Liver (tissue), 9 donors: ENCODE results near the gene ITPA. TPM values are rescaled to one million over a fixed set of nuclear protein-coding genes. Genes with fewer than 3 reads are reported as not detected.

Experiments
- DNase-seq: peaks from one replicate; pipeline ENCODE4 v3.0.0-alpha.2; 2017; ENCODE audit warnings: low spot score
- H3K27ac ChIP-seq, 2 donors: one replicate each; pipeline ENCODE4 v1.7.0; 2013; ENCODE audit warnings: inconsistent platforms in 2 of 2, low read length in 2 of 2, control low read depth in 1 of 2, low read depth in 1 of 2, mild to moderate bottlenecking in 1 of 2
- H3K27me3 ChIP-seq, 4 donors: one replicate each; pipeline versions ENCODE4 v1.6.1 to v1.7.0; 2013; ENCODE audit warnings: low read length in 3 of 4, inconsistent platforms in 1 of 4, mild to moderate bottlenecking in 1 of 4, moderate library complexity in 1 of 4; ENCODE audit not compliant: control insufficient read depth in 4 of 4, insufficient read depth in 4 of 4
- H3K36me3 ChIP-seq, 4 donors: one replicate each; pipeline versions ENCODE4 v1.6.1 to v1.7.0; 2013; ENCODE audit warnings: low read length in 3 of 4, mild to moderate bottlenecking in 3 of 4, low read depth in 1 of 4, moderate library complexity in 1 of 4; ENCODE audit not compliant: control insufficient read depth in 4 of 4, insufficient read depth in 3 of 4
- H3K4me1 ChIP-seq, 4 donors: one replicate each; pipeline versions ENCODE4 v1.6.1 to v1.7.0; 2013; ENCODE audit warnings: low read length in 3 of 4, mild to moderate bottlenecking in 3 of 4, moderate library complexity in 1 of 4; ENCODE audit not compliant: control insufficient read depth in 4 of 4, insufficient read depth in 4 of 4
- H3K4me3 ChIP-seq, 3 donors: one replicate each; pipeline versions ENCODE4 v1.6.1 to v1.7.0; 2013; ENCODE audit warnings: low read length in 3 of 3, control low read depth in 1 of 3, low read depth in 1 of 3, mild to moderate bottlenecking in 1 of 3
- H3K9ac ChIP-seq, 2 donors: one replicate each; pipeline ENCODE4 v1.7.0; 2013; ENCODE audit warnings: low read length in 2 of 2, mild to moderate bottlenecking in 2 of 2, moderate library complexity in 2 of 2, control low read depth in 1 of 2, low read depth in 1 of 2
- H3K9me3 ChIP-seq, 4 donors: one replicate each; pipeline versions ENCODE4 v1.6.1 to v1.7.0; 2013; ENCODE audit warnings: low read length in 3 of 4; ENCODE audit not compliant: control insufficient read depth in 4 of 4
- EGR1 ChIP-seq, 2 donors: IDR thresholded peaks; 2 replicates each; pipeline ENCODE4 v1.6.1; 2016 to 2018; ENCODE audit warnings: antibody characterized with exemption in 2 of 2, low read depth in 2 of 2
- FOXA1 ChIP-seq: IDR thresholded peaks from 2 replicates; pipeline ENCODE4 v1.6.1; 2016; ENCODE audit warnings: antibody characterized with exemption
- FOXA2 ChIP-seq: IDR thresholded peaks from 2 replicates; pipeline ENCODE4 v1.6.1; 2016; ENCODE audit warnings: antibody characterized with exemption
- GABPA ChIP-seq, 2 donors: IDR thresholded peaks in 1 of 2; conservative IDR thresholded peaks in 1 of 2; 2 replicates each; pipeline ENCODE4 v1.6.1; 2016; ENCODE audit warnings: antibody characterized with exemption in 2 of 2, mild to moderate bottlenecking in 1 of 2, moderate library complexity in 1 of 2
- HNF4A ChIP-seq, 2 donors: conservative IDR thresholded peaks; 2 replicates each; pipeline ENCODE4 v1.6.1; 2016; ENCODE audit warnings: antibody characterized with exemption in 2 of 2, mild to moderate bottlenecking in 2 of 2
- HNF4G ChIP-seq: IDR thresholded peaks from 2 replicates; pipeline ENCODE4 v1.6.1; 2016; ENCODE audit warnings: antibody characterized with exemption
- JUND ChIP-seq, 2 donors: IDR thresholded peaks; 2 replicates each; pipeline ENCODE4 v1.6.1; 2016; ENCODE audit warnings: antibody characterized with exemption in 2 of 2
- NR2F2 ChIP-seq: IDR thresholded peaks from 2 replicates; pipeline ENCODE4 v1.6.1; 2016; ENCODE audit warnings: antibody characterized with exemption
- RAD21 ChIP-seq, 2 donors: IDR thresholded peaks; 2 replicates each; pipeline ENCODE4 v1.6.1; 2016; ENCODE audit warnings: antibody characterized with exemption in 2 of 2, mild to moderate bottlenecking in 2 of 2
- RXRA ChIP-seq, 2 donors: IDR thresholded peaks; 2 replicates each; pipeline ENCODE4 v1.6.1; 2017 to 2018; ENCODE audit warnings: antibody characterized with exemption in 2 of 2, mild to moderate bottlenecking in 1 of 2
- SP1 ChIP-seq: IDR thresholded peaks from 2 replicates; pipeline ENCODE4 v1.6.1; 2018; ENCODE audit warnings: antibody characterized with exemption, mild to moderate bottlenecking
- TAF1 ChIP-seq: conservative IDR thresholded peaks from 2 replicates; pipeline ENCODE4 v1.6.1; 2016; ENCODE audit warnings: antibody characterized with exemption, mild to moderate bottlenecking
- YY1 ChIP-seq: IDR thresholded peaks from 2 replicates; pipeline ENCODE4 v1.6.1; 2016; ENCODE audit warnings: antibody characterized with exemption, mild to moderate bottlenecking
- WGBS: extraction: QIAGEN DNeasy Blood & Tissue Kit; methylation state at CpG from one replicate; pipeline ENCODE4 v1.1.7; 2013; 5-methylcytosine and 5-hydroxymethylcytosine counted together
- polyA plus RNA-seq, 2 donors: library from polyadenylated mRNA; stranded (reverse) in 1 of 2; unstranded in 1 of 2; fragments of 200-250 nt in 1 of 2; fragments of >200 nt in 1 of 2; fragmentation: Nextera tagmentation in 1 of 2; extraction: Ambion mirVana in 1 of 2; gene quantifications; one replicate each; pipeline versions ENCODE4 v1.2.1 to v1.2.3, GENCODE V29; 2013 to 2015
- total RNA-seq, 2 donors: library from RNA; depleted of rRNA; stranded (reverse); fragments of >200 nt; gene quantifications; one replicate each; pipeline ENCODE4 v1.2.3, GENCODE V29; 2014
- TF ChIP-seq, protein P1 (sequence below): fragments of 150-350 bp; IDR thresholded peaks from 2 replicates; pipeline ENCODE4 v1.5.1; 2017; ENCODE audit warnings: improper control_type of control experiment, low read depth, low read length; ENCODE audit not compliant: missing input control
- TF ChIP-seq, protein P2 (sequence below): IDR thresholded peaks from 2 replicates; pipeline ENCODE4 v1.6.1; 2016; ENCODE audit warnings: antibody characterized with exemption
- TF ChIP-seq, protein P3 (sequence below): IDR thresholded peaks from 2 replicates; pipeline ENCODE4 v1.6.1; 2016; ENCODE audit warnings: antibody characterized with exemption
- TF ChIP-seq, protein P4 (sequence below): IDR thresholded peaks from 2 replicates; pipeline ENCODE4 v1.6.1; 2016; ENCODE audit warnings: antibody characterized with exemption, mild to moderate bottlenecking
- donor health status: healthy.
- donor health status: healthy.
- donor health status: healthy.
- donor health status: healthy.
- donor health status: healthy.

Gene ITPA
- total and polyA plus RNA-seq, 4 donors, result 14.4 to 39.8 (median 19.7) TPM

DNA sequence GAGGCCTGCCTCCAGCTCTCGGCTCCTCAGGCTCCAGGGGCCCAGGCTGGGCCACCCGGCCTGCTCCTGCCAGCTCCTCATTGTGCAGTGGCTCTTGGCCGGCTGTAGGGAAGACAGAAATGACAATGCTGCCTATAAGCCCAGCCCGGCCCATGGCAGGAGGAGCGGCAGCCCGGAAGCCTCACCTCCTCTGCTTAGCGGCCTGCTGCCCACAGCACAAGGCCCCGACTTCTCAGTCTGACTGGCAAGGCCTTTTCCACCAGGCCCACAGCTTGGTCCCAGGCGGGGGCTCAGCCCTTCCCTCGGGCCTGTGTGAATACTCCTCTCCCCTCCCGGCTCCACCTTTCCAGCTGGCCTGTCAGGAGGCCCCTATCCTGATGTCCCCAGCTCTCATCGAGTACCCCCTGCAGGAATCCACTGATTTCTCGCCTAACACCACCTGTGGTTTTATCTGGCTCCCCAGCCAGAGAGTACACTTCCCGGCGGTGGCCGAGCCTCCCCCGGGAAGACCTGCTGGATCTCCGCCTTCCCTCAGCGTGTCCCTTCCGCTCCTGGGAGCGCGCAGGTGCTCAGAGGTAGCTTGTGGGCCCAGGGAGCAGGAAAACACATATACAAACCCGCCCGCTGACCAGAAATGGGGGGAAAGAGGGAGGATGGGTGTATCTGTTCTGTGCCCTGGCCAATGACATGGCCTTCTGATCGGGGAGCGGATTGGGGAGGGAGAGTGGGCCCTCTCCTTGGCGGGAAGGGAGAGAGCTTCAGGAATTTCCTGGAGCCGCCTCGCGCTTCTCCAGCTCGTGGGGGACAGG, 5.8 kb upstream of the ITPA start:
- Histone ChIP-seq H3K27ac (peak overlapping the region; percentile 98 to 99), H3K27me3 (no peaks in the 10 kb centered on the region), H3K4me3 (peak overlapping the region; percentile 74 to 99 (median 95)), H3K36me3 (peaks cover 2 to 18% (median 9%) of the 10 kb centered on the region in 4 donors), H3K9me3 (no peaks in the 10 kb centered on the region), H3K4me1 (peaks cover 6 to 24% (median 15%) of the 10 kb centered on the region in 4 donors), H3K9ac (peak overlapping the region; percentile 63 to 91)
- peak; percentile 50 for DNase-seq
- TF ChIP-seq TAF1, result no peak
- TF ChIP-seq SP1, result no peak
- TF ChIP-seq HNF4G, result no peak
- no peak for TF ChIP-seq NR2F2
- no peak for TF ChIP-seq EGR1 (IDR thresholded peaks at IDR 0.05; ENCODE audit: low read depth in 2 of 2)
- TF ChIP-seq, protein P1, sequence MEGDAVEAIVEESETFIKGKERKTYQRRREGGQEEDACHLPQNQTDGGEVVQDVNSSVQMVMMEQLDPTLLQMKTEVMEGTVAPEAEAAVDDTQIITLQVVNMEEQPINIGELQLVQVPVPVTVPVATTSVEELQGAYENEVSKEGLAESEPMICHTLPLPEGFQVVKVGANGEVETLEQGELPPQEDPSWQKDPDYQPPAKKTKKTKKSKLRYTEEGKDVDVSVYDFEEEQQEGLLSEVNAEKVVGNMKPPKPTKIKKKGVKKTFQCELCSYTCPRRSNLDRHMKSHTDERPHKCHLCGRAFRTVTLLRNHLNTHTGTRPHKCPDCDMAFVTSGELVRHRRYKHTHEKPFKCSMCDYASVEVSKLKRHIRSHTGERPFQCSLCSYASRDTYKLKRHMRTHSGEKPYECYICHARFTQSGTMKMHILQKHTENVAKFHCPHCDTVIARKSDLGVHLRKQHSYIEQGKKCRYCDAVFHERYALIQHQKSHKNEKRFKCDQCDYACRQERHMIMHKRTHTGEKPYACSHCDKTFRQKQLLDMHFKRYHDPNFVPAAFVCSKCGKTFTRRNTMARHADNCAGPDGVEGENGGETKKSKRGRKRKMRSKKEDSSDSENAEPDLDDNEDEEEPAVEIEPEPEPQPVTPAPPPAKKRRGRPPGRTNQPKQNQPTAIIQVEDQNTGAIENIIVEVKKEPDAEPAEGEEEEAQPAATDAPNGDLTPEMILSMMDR, result no peak
- TF ChIP-seq, protein P2, sequence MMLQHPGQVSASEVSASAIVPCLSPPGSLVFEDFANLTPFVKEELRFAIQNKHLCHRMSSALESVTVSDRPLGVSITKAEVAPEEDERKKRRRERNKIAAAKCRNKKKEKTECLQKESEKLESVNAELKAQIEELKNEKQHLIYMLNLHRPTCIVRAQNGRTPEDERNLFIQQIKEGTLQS, result no peak
- no peak for TF ChIP-seq YY1
- no peak for TF ChIP-seq FOXA2
- TF ChIP-seq, protein P3, sequence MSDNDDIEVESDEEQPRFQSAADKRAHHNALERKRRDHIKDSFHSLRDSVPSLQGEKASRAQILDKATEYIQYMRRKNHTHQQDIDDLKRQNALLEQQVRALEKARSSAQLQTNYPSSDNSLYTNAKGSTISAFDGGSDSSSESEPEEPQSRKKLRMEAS, result no peak
- no peak for TF ChIP-seq RXRA (IDR thresholded peaks at IDR 0.05)
- TF ChIP-seq JUND (IDR thresholded peaks at IDR 0.05), result no peak
- no peak for TF ChIP-seq HNF4A (conservative IDR thresholded peaks at IDR 0.05)
- TF ChIP-seq, protein P4, sequence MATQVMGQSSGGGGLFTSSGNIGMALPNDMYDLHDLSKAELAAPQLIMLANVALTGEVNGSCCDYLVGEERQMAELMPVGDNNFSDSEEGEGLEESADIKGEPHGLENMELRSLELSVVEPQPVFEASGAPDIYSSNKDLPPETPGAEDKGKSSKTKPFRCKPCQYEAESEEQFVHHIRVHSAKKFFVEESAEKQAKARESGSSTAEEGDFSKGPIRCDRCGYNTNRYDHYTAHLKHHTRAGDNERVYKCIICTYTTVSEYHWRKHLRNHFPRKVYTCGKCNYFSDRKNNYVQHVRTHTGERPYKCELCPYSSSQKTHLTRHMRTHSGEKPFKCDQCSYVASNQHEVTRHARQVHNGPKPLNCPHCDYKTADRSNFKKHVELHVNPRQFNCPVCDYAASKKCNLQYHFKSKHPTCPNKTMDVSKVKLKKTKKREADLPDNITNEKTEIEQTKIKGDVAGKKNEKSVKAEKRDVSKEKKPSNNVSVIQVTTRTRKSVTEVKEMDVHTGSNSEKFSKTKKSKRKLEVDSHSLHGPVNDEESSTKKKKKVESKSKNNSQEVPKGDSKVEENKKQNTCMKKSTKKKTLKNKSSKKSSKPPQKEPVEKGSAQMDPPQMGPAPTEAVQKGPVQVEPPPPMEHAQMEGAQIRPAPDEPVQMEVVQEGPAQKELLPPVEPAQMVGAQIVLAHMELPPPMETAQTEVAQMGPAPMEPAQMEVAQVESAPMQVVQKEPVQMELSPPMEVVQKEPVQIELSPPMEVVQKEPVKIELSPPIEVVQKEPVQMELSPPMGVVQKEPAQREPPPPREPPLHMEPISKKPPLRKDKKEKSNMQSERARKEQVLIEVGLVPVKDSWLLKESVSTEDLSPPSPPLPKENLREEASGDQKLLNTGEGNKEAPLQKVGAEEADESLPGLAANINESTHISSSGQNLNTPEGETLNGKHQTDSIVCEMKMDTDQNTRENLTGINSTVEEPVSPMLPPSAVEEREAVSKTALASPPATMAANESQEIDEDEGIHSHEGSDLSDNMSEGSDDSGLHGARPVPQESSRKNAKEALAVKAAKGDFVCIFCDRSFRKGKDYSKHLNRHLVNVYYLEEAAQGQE, result no peak
- no peak for TF ChIP-seq GABPA (IDR thresholded peaks at IDR 0.05 in 1 of 2, conservative IDR thresholded peaks at IDR 0.05 in 1 of 2)
- no peak for TF ChIP-seq FOXA1
- TF ChIP-seq RAD21 (IDR thresholded peaks at IDR 0.05), result no peak
- WGBS, result 6% methylated on average over 31 of the region's 31 CpGs
